IMR-90 (cell line): ENCODE measurements around the gene PDLIM5. TPM values are rescaled to one million over a fixed set of nuclear protein-coding genes. Genes with fewer than 3 reads are reported as not detected.

Experiments
- ATAC-seq: fragments of 200-7000 bp; cut with Tn5 transposase; 2 replicates; pipeline ENCODE4 v1.9.1; 2020; ENCODE audit warnings: low read depth, mild to moderate bottlenecking, moderate library complexity
- BruUV-seq: library from RNA; stranded (reverse); fragments of 400-500 nt; replicated peaks from 2 replicates; lab custom pipeline; 2021; lab: Mats Ljungman, UMichigan
- CTCF ChIA-PET: fragments of 300-600 bp; formaldehyde crosslinking; extraction: SDS; loops from one replicate; lab custom pipeline; 2021; ENCODE audit warnings: antibody characterized with exemption; lab: Yijun Ruan, JAX
- POLR2A ChIA-PET: fragments of 300-600 bp; sonication (Branson Sonifier 250); formaldehyde crosslinking; loops from one replicate; lab custom pipeline; 2022; ENCODE audit warnings: antibody characterized with exemption; ENCODE audit not compliant: unreplicated experiment; lab: Charles Lee
- DNase-seq: peaks from one replicate; pipeline ENCODE4 v3.0.0; 2013
- H2AFZ ChIP-seq: replicated peaks from 2 replicates; pipeline ENCODE3; 2013; ENCODE audit warnings: low read length, mild to moderate bottlenecking; ENCODE audit not compliant: poor library complexity
- H2AK5ac ChIP-seq: 2 replicates; pipeline ENCODE4 v1.6.1; 2013; ENCODE audit warnings: low read depth, low read length, inconsistent platforms
- H2AK9ac ChIP-seq: replicated peaks from 2 replicates; pipeline ENCODE3; 2013; ENCODE audit warnings: mild to moderate bottlenecking, low read depth, low read length, moderate library complexity; ENCODE audit not compliant: poor library complexity
- H2BK120ac ChIP-seq: 2 replicates; pipeline ENCODE4 v1.6.1; 2013; ENCODE audit warnings: low read depth, low read length, inconsistent platforms
- H2BK15ac ChIP-seq: 3 replicates; pipeline ENCODE4 v1.6.1; 2013; ENCODE audit warnings: low read depth, low read length, inconsistent platforms
- H2BK20ac ChIP-seq: 2 replicates; pipeline ENCODE4 v1.6.1; 2013; ENCODE audit warnings: low read depth, mild to moderate bottlenecking, inconsistent platforms, low read length, moderate library complexity
- H2BK5ac ChIP-seq: 2 replicates; pipeline ENCODE4 v1.6.1; 2013; ENCODE audit warnings: mild to moderate bottlenecking, low read depth, low read length, inconsistent platforms; ENCODE audit not compliant: poor library complexity, severe bottlenecking
- H3K14ac ChIP-seq: replicated peaks from 2 replicates; pipeline ENCODE4 v1.6.1; 2013; ENCODE audit warnings: low read depth, low read length, inconsistent platforms
- H3K18ac ChIP-seq: 2 replicates; pipeline ENCODE4 v1.6.1; 2013; ENCODE audit warnings: low read depth, low read length, control low read depth
- H3K23ac ChIP-seq: 2 replicates; pipeline ENCODE4 v1.6.1; 2013; ENCODE audit warnings: low read depth, low read length, inconsistent platforms
- H3K27ac ChIP-seq: 2 replicates; pipeline ENCODE4 v1.5.1; 2013; ENCODE audit warnings: mild to moderate bottlenecking, control low read depth, low read length; ENCODE audit not compliant: insufficient read depth
- H3K27me3 ChIP-seq: 2 replicates; pipeline ENCODE4 v1.6.1; 2013; ENCODE audit warnings: low read length; ENCODE audit not compliant: control insufficient read depth, insufficient read depth
- H3K36me3 ChIP-seq: 2 replicates; pipeline ENCODE4 v1.6.1; 2013; ENCODE audit warnings: low read length, mixed read lengths; ENCODE audit not compliant: control insufficient read depth, insufficient read depth
- H3K4ac ChIP-seq: 2 replicates; pipeline ENCODE4 v1.6.1; 2013; ENCODE audit warnings: low read depth, low read length, inconsistent platforms
- H3K4me1 ChIP-seq: 2 replicates; pipeline ENCODE4 v1.6.1; 2013; ENCODE audit warnings: low read length, mixed read lengths; ENCODE audit not compliant: control insufficient read depth, insufficient read depth
- H3K4me2 ChIP-seq: 2 replicates; pipeline ENCODE4 v1.6.1; 2013; ENCODE audit warnings: low read depth, mild to moderate bottlenecking, control low read depth, low read length, moderate library complexity
- H3K4me3 ChIP-seq: 2 replicates; pipeline ENCODE4 v1.5.1; 2013; ENCODE audit warnings: low read depth, mild to moderate bottlenecking, control low read depth, low read length, moderate library complexity; ENCODE audit not compliant: insufficient read depth
- H3K56ac ChIP-seq: 2 replicates; pipeline ENCODE4 v1.6.1; 2013; ENCODE audit warnings: low read length, inconsistent platforms; ENCODE audit not compliant: insufficient read depth; ENCODE audit errors: extremely low read depth
- H3K79me1 ChIP-seq, 2 experiments: 2 replicates each; pipeline ENCODE4 v1.6.1; 2013; ENCODE audit warnings: low read length in 2 of 2, inconsistent platforms in 1 of 2, low read depth in 1 of 2
- H3K9ac ChIP-seq: 2 replicates; pipeline ENCODE4 v1.6.1; 2013; ENCODE audit warnings: low read depth, low read length, control low read depth
- H3K9me1 ChIP-seq: 2 replicates; pipeline ENCODE4 v1.6.1; 2013; ENCODE audit warnings: low read length, inconsistent platforms; ENCODE audit not compliant: insufficient read depth
- H3K9me3 ChIP-seq: 2 replicates; pipeline ENCODE4 v1.6.1; 2013; ENCODE audit warnings: low read length; ENCODE audit not compliant: control insufficient read depth, insufficient read depth
- H4K20me1 ChIP-seq: 2 replicates; pipeline ENCODE4 v1.6.1; 2013; ENCODE audit warnings: low read length, inconsistent platforms; ENCODE audit not compliant: insufficient read depth
- H4K5ac ChIP-seq: 2 replicates; pipeline ENCODE4 v1.6.1; 2013; ENCODE audit warnings: mild to moderate bottlenecking, low read depth, low read length, control low read depth
- H4K8ac ChIP-seq, 2 experiments: 2 replicates each; pipeline ENCODE4 v1.6.1; 2013; ENCODE audit warnings: low read depth in 2 of 2, low read length in 2 of 2, control low read depth in 1 of 2, inconsistent platforms in 1 of 2
- H4K91ac ChIP-seq: 2 replicates; pipeline ENCODE4 v1.6.1; 2013; ENCODE audit warnings: low read depth, low read length, inconsistent platforms; ENCODE audit not compliant: insufficient read depth
- CEBPB ChIP-seq: IDR thresholded peaks from 2 replicates; pipeline ENCODE4 v1.6.1; 2012; ENCODE audit warnings: low read depth, low read length, improper control_type of control experiment
- CHD1 ChIP-seq: IDR thresholded peaks from 2 replicates; pipeline ENCODE4 v1.6.1; 2012; ENCODE audit warnings: low read depth, low read length, improper control_type of control experiment
- FOS ChIP-seq: fragments of 150-350 bp; IDR thresholded peaks from 2 replicates; pipeline ENCODE4 v1.6.1; 2016; ENCODE audit warnings: low read depth, low read length
- MAZ ChIP-seq: IDR thresholded peaks from 2 replicates; pipeline ENCODE4 v1.6.1; 2012; ENCODE audit warnings: low read depth, mild to moderate bottlenecking, low read length, improper control_type of control experiment, moderate library complexity, borderline replicate concordance
- MXI1 ChIP-seq: IDR thresholded peaks from 2 replicates; pipeline ENCODE4 v1.6.1; 2012; ENCODE audit warnings: low read depth, mild to moderate bottlenecking, low read length, moderate library complexity, borderline replicate concordance
- NFE2L2 ChIP-seq: fragments of 150-350 bp; IDR thresholded peaks from 2 replicates; pipeline ENCODE4 v1.6.1; 2016; ENCODE audit warnings: low read depth, mild to moderate bottlenecking, low read length
- RAD21 ChIP-seq: IDR thresholded peaks from 2 replicates; pipeline ENCODE4 v1.6.1; 2012; ENCODE audit warnings: low read length, improper control_type of control experiment
- RFX5 ChIP-seq: IDR thresholded peaks from 2 replicates; pipeline ENCODE4 v1.8.0; 2012; ENCODE audit warnings: low read depth, mild to moderate bottlenecking, low read length, moderate library complexity
- WGBS, 2 experiments: methylation state at CpG; one replicate each; pipeline versions ENCODE4 v1.1.5 to v1.1.7; 2013; ENCODE audit warnings: missing lambda C conversion rate in 2 of 2; ENCODE audit not compliant: insufficient read length in 1 of 2; ENCODE audit errors: extremely low coverage in 2 of 2; 5-methylcytosine and 5-hydroxymethylcytosine counted together
- dilution Hi-C: fragments of 300-500 bp; cut with HindIII; formaldehyde crosslinking; loops from one replicate; pipeline ENCODE4 v1.14.3; 2018; ENCODE audit warnings: low sequenced_read_pairs; ENCODE audit not compliant: unreplicated experiment
- in situ Hi-C: fragments of 300-500 bp; cut with MboI; formaldehyde crosslinking; loops from 3 replicates; pipeline ENCODE4 v1.14.3; 2019; ENCODE audit warnings: low sequenced_read_pairs, inconsistent platforms, mixed read lengths
- intact Hi-C: fragments of 100-400 bp; cut with micrococcal nuclease; formaldehyde crosslinking; loops from 2 replicates; pipeline ENCODE4 v1.10.0; 2022
- polyA plus RNA-seq, 3 experiments: library from polyadenylated mRNA; depleted of rRNA; stranded (reverse); fragments of >200 nt; gene quantifications; 2 replicates each; pipeline ENCODE4 v1.2.3, GENCODE V29; 2012; ENCODE audit warnings: low replicate concordance in 1 of 3
- total RNA-seq: library from RNA; depleted of rRNA; stranded (reverse); fragments of >200 nt; gene quantifications from 2 replicates; pipeline ENCODE4 v1.2.3, GENCODE V29; 2012

Gene PDLIM5
- total and polyA plus RNA-seq, 2 of the 4 experiments (the other 2 are of a cell fraction): 96.5 to 188 TPM

GRCh38 chr4:94454405-94454804 is 2.7 kb downstream of the PDLIM5 start:
- H3K79me1 ChIP-seq: peaks cover 3 to 27% of the 10 kb centered on the region in 2 experiments; a peak in 3 of 4 replicates
- no peak overlapping the region for H4K5ac ChIP-seq
- H4K20me1 ChIP-seq: peaks cover 26% of the 10 kb centered on the region; the same call in 1 of the 2 replicates
- H3K9me3 ChIP-seq: no peaks in the 10 kb centered on the region
- H2BK20ac ChIP-seq: no peak overlapping the region
- CTCF ChIA-PET: interaction anchor here (2.5 kb wide), 1 partner anchor 47 kb away, joined by 6 read pairs; no protein-coding TSS in a partner anchor
- peaks cover 3% of the 10 kb centered on the region; the same call in 1 of the 2 replicates for H3K36me3 ChIP-seq
- no peak for TF ChIP-seq CHD1
- no peak for TF ChIP-seq FOS
- TF ChIP-seq MAZ: no peak
- no peak for TF ChIP-seq NFE2L2
- no peak for TF ChIP-seq RFX5
- no peak for TF ChIP-seq MXI1
- TF ChIP-seq CEBPB: no peak
- TF ChIP-seq RAD21: no peak
- H3K4ac ChIP-seq: no peak overlapping the region
- no peak overlapping the region for H3K27ac ChIP-seq
- H3K23ac ChIP-seq: no peak overlapping the region
- no peak overlapping the region for H2AFZ ChIP-seq
- H3K9me1 ChIP-seq: peaks cover 5% of the 10 kb centered on the region
- H2AK5ac ChIP-seq: peak overlapping the region; percentile 10; the same call in 1 of the 2 replicates
- ATAC-seq (no peak), DNase-seq (peak; percentile 15)
- H3K27me3 ChIP-seq: no peaks in the 10 kb centered on the region
- H3K4me2 ChIP-seq: peak overlapping the region; percentile 58
- in situ Hi-C loops (no loop called here), dilution Hi-C loops (no loop called here), intact Hi-C loops (loop anchor here (5.0 kb wide), 2 partner anchors 123 to 667 kb away; no protein-coding TSS in a partner anchor)
- no peak overlapping the region for H4K8ac ChIP-seq
- no peak overlapping the region for H3K4me3 ChIP-seq
- POLR2A ChIA-PET: no interaction called here
- H2BK5ac ChIP-seq: peak overlapping the region; percentile 59
- no peak overlapping the region for H2AK9ac ChIP-seq
- H3K9ac ChIP-seq: no peak overlapping the region
- no peak overlapping the region for H2BK120ac ChIP-seq
- H3K4me1 ChIP-seq: peaks cover 6% of the 10 kb centered on the region
- H3K14ac ChIP-seq: peak overlapping the region; percentile 33; the same call in 1 of the 2 replicates
- H3K56ac ChIP-seq: no peak overlapping the region
- H3K18ac ChIP-seq: no peak overlapping the region; the same call in 1 of the 2 replicates
- 83% methylated on average over 1 of the region's 2 CpGs; no CpG with 5 or more reads in 1 of the 2 experiments for WGBS, 2 experiments
- no peak overlapping the region for H4K91ac ChIP-seq
- H2BK15ac ChIP-seq: no peak overlapping the region; the same call in 2 of the 3 replicates
- BruUV-seq: no TSS peak
